DND-41 (cell line): Measurements from ENCODE around the gene RFX6.

Source experiments
- CTCF ChIP-seq: IDR thresholded peaks from 2 replicates; pipeline ENCODE4 v1.5.1; 2012; ENCODE audit warnings: borderline replicate concordance, low read length, moderate library complexity, mild to moderate bottlenecking; ENCODE audit not compliant: poor library complexity, severe bottlenecking; ENCODE audit errors: extremely low read depth
- EZH2 ChIP-seq: IDR thresholded peaks from 3 replicates; pipeline ENCODE4 v1.6.1; 2012; ENCODE audit warnings: borderline replicate concordance, low read depth, mild to moderate bottlenecking, moderate library complexity, low read length, inconsistent platforms; ENCODE audit not compliant: severe bottlenecking

DNA sequence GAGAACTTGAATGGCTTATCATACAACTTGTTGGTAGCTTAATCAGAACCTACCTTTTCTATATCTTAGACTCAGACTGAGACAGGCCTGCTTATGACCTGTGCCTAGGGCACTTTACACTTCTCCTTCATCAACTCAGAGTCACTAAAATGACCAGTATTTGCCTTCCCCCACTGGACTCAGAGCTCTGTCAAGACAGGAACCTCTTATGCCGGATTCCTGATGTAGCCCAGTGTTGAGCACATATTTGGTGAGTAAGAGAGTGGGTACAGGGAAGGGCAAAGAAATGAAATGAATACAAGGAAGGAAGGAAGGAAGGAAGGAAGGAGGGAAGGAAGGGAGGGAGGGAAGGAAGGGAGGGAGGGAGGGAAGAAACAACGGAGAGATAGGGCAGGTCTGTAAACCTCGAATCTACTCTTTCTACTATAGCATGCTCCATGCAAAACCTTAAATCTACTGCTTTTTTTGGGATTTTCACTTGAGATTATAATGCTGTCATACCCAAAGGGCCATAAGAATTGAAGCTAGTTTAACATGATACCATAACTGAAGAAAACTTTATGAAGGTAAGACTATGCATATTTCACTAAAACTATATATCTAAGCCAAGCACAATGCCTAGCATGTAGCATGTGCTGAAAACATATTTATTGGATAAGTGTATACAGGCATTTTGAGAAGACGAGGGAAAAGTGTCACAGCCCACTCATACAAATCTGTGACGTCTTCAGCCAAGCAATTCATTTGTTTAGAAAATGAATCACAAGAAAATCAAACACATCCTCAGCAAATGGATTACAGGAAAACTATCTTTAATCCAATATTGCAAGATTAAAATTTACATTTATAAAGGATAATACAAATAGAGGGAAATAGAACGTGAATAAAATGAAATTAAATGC, 89.9 kb downstream of the RFX6 start:
- TF ChIP-seq CTCF (no peak), EZH2 (no peak)
